CD4-positive, alpha-beta T cell treated with Interleukin-4 for 1 hour (primary cell): ENCODE data around the gene AKT1.

Experiments used
- DNase-seq, 2 donors: peaks; one replicate each; pipeline ENCODE4 v3.0.0-alpha.2; 2020 to 2022

The AKT1 gene

GRCh38 chr14:104771374-104771773 lies 24.2 kb downstream of the AKT1 start:
- DNase-seq: no peak

- peak in 1 of 2 donors; percentile 20 for DNase-seq
These were observed 24.7 kb downstream of the AKT1 start for GRCh38 chr14:104770851-104771272.

- DNase-seq: no peak
These were observed 25.4 kb downstream of the AKT1 start for GRCh38 chr14:104770072-104770579.

GRCh38 chr14:104769324-104770071 lies 26.1 kb downstream of the AKT1 start:
- no peak for DNase-seq

- peak; percentile 88 to 91 for DNase-seq
These were observed 26.9 kb downstream of the AKT1 start for GRCh38 chr14:104768437-104769323.

GRCh38 chr14:104767634-104767918 lies 28.0 kb downstream of the AKT1 start:
- DNase-seq: no peak

- no peak for DNase-seq
These were observed 28.5 kb downstream of the AKT1 start for GRCh38 chr14:104766863-104767633.

GRCh38 chr14:104766256-104766862 lies 29.2 kb downstream of the AKT1 start:
- no peak for DNase-seq

GRCh38 chr14:104765517-104765916 lies 30.0 kb downstream of the AKT1 start:
- no peak for DNase-seq

- DNase-seq: no peak
These were observed 36.3 kb downstream of the AKT1 start for GRCh38 chr14:104758981-104759969.

- DNase-seq: no peak
These were observed 37.7 kb downstream of the AKT1 start for GRCh38 chr14:104757681-104758392.

- no peak for DNase-seq
These were observed 38.3 kb downstream of the AKT1 start for GRCh38 chr14:104757238-104757585.

GRCh38 chr14:104756477-104757237 lies 38.9 kb downstream of the AKT1 start:
- DNase-seq: no peak

- DNase-seq: no peak
These were observed 39.9 kb downstream of the AKT1 start for GRCh38 chr14:104755621-104756020.

GRCh38 chr14:104754213-104754851 lies 41.2 kb downstream of the AKT1 start:
- no peak for DNase-seq

GRCh38 chr14:104753528-104754212 lies 41.9 kb downstream of the AKT1 start:
- DNase-seq: no peak

- DNase-seq: peak; percentile 99 to 100
These were observed 42.6 kb downstream of the AKT1 start, which contains the start of gene SIVA1 for GRCh38 chr14:104752735-104753527. Gene SIVA1, plus strand, starts transcription at chr14:104753147. Its CDS starts 55 bp downstream, at chr14:104753202.

- no peak for DNase-seq
These were observed 43.2 kb downstream of the AKT1 start for GRCh38 chr14:104752423-104752734.
